HG03095 (cell line): ENCODE results near the gene INTS7.

ENCODE experiments used
- ATAC-seq: cut with Tn5 transposase; IDR thresholded peaks from one replicate; pipeline ENCODE4 v1.9.1; 2021; ENCODE audit warnings: moderate library complexity; ENCODE audit not compliant: unreplicated experiment

The INTS7 gene, protein sequence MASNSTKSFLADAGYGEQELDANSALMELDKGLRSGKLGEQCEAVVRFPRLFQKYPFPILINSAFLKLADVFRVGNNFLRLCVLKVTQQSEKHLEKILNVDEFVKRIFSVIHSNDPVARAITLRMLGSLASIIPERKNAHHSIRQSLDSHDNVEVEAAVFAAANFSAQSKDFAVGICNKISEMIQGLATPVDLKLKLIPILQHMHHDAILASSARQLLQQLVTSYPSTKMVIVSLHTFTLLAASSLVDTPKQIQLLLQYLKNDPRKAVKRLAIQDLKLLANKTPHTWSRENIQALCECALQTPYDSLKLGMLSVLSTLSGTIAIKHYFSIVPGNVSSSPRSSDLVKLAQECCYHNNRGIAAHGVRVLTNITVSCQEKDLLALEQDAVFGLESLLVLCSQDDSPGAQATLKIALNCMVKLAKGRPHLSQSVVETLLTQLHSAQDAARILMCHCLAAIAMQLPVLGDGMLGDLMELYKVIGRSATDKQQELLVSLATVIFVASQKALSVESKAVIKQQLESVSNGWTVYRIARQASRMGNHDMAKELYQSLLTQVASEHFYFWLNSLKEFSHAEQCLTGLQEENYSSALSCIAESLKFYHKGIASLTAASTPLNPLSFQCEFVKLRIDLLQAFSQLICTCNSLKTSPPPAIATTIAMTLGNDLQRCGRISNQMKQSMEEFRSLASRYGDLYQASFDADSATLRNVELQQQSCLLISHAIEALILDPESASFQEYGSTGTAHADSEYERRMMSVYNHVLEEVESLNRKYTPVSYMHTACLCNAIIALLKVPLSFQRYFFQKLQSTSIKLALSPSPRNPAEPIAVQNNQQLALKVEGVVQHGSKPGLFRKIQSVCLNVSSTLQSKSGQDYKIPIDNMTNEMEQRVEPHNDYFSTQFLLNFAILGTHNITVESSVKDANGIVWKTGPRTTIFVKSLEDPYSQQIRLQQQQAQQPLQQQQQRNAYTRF

DNA sequence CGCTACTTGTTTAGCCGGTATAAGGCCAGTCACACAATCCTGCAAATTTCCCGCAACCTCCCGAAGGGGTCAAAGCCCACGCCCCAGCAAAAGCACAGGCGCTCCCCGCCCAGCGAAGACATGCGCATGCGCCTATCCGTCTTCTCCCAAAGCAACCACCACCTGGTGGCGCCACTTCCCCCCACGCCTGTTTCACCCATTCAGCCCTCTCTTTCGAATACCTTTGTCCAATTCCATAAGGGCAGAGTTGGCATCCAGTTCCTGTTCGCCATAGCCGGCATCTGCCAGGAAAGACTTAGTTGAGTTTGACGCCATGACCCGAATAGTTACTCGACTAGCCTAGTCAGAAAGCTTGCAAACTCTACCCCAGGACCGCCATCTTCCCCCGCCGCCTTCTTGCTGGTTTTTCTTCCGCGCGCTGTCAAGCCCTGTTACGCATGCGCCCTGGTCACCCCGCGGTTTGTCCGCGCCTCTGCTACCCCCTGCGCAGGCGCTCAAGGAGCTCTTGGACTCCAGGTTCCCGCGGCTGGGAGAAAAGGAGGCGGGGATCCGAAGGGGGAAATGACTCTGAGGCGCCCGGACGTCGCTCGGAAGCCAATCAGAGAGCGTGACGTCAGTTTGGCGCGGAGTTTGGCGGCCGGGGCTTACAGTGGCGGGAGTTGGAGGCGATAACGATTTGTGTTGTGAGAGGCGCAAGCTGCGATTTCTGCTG, at the start of gene INTS7, which contains the start of gene DTL:
INTS7 (minus strand) TSS at position 435 of the 712 bp plus-strand sequence; CDS start at position 315, 120 bp downstream.
DTL (plus strand) TSS at position 626 of the 712 bp plus-strand sequence. CDS start 143 bp downstream, outside the sequence.
- ATAC-seq: peak; percentile 70

DNA sequence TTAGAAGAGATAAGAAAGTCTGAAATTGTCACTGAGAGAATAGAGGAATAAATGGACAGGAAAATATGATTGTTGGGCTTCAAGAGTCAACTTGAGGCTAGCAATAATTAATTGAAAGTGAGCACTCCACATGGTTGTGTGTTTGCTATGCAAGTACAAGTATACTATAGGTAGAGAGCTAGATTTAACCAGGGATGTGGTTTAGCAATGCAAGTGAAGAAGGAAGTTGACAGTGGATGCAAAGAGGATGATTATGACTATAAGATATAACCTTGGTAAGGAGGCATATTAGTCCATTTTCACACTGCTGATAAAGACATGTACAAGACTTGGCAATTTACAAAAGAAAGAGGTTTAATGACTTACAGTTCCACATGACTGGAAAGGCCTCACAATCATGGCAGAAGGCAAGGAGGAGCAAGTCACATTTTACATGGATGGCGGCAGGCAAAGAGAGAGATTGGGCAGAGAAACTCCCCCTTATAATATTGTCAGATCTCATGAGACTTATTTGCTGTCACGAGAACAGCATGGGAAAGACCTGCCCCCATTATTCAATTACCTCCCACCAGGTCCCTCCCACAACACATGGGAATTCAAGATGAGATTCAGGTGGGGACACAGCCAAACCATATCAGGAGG, 47.5 kb upstream of the INTS7 start:
- no peak for ATAC-seq

DNA sequence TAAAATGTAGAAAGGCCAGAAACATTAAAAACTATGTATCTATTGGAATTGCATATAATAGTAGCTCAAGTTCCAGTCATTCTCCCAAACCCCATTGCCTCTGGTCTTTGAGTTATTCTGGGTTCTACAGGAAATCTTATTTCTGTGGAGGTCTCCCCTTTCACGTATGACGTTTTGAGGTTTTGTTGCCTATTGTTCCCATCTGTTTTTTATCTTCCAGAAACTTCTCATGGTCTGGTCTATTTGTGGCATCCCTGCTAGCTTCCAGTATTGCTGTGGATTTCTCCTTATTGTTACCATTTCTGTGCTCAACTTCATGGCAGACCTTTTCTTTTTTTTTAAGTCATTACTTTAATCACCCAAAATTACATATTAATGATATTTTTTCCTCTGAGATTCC, 43.5 kb upstream of the INTS7 start:
- no peak for ATAC-seq

DNA sequence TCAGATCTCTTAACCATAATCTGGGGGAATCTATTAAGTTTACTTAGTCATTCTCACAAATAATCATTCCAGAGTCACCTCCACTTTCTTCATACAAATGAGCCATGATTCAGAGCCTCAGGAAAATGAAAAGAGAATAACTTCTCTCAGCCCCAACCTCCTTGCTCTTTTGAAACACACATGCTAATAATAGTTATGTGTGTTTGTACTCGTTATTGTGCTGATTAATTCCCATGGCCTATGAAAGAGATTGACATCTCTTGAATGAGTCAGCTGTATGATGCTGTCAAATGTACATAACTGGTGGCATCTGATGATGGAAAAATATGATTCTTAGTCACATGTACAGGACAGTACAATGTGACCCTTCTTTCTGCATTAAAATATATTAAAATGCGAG, 41.7 kb upstream of the INTS7 start:
- ATAC-seq: no peak

DNA sequence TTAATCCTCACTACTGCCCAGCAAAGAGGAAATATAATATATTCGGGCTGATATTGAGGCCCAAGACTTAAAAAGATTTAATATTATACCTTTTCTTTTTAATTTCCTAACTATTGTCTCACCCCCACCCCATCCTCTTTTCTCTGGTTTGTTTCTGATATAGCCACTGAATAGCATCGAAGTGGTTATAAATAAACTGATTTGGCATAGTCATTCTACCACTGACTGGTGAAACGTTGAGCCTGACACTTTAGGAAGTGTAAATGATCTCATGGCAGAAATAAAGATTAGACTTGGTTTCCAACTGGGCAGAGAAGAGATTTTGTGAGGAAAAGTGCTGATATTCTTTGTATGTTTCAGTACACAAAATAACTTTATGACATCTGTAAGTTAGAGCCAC, 39.5 kb upstream of the INTS7 start:
- ATAC-seq: no peak

DNA sequence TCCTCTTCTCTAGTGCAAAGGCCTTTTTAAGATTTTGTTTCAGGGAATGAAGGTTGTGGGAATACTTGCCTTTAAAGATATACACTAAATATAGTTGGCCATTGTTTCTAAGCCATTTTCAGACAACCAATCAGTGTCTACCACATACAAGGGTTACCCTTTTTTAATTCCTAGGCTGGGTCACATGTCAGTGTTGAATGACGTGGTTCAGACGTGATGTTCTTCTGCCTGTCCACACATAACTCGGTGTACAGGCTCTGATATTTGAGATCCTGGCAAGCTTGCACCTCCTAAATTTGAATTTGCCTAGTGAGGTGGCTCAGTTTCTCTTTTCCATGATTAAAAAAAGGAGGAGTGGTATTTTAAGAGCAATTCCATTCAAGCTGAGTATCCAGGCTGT, 39.0 kb upstream of the INTS7 start:
- ATAC-seq: no peak

DNA sequence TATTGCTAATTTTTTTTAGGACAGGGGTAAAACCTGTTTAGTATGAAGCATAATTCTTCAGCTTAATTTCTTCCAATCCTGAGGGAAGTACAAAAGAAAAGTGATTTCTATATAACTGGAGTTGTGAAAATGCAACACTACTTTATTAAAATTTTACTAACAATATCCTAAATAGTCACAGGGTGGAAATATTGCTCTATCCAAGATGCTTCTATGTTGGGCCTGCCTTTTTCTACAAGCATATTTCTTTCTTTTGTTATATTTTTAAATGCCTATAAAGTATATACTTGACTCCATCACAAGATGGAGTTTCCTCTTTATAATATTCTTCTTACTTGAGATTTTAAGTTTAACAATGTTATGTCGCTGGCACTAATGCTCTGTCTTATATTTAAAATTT, 38.1 kb upstream of the INTS7 start:
- no peak for ATAC-seq

DNA sequence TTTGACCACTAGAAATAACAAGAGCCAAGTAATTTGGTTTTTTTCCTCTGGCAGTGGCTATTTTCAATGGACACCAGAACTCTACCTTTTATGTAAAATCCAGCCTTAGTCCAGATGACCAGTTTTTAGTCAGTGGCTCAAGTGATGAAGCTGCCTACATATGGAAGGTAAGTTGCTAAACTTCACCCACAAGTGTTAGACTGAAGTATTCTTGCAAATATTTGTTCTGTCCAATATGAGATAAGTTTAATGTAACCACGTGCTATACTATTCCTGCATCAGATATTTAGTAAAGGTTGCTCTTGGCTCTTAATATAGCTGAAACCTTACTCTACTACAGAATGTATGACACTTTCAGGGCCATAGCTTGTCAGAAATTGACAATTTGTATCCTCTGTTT, 36.7 kb upstream of the INTS7 start:
- ATAC-seq: no peak

DNA sequence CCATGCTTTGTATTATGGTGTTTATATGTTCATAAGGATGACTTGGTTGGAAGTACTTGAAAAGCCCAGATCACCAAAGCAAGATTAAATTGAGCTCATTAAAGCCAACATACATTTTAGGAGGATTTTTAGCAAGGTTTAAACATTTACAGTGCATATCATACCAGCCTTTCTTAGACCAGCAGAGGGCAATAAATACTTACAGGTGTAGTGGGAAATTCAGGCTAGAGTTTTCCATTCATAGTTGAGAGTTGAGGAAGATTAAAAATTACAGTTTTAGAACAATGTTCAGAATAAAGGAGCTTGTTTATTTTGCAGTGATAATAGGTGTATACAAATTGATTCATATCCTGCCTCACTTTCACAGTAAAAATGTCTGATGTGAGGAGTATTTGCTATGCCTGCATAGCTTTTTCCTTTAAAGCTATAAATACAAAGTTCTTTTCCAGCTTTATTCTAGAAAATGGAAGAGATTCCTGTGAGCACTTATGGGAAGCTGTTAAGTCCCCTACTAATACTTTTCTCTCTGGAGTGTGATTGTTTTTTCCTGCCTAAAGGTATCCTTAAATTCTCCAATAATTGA, 35.5 kb upstream of the INTS7 start:
- no peak for ATAC-seq

DNA sequence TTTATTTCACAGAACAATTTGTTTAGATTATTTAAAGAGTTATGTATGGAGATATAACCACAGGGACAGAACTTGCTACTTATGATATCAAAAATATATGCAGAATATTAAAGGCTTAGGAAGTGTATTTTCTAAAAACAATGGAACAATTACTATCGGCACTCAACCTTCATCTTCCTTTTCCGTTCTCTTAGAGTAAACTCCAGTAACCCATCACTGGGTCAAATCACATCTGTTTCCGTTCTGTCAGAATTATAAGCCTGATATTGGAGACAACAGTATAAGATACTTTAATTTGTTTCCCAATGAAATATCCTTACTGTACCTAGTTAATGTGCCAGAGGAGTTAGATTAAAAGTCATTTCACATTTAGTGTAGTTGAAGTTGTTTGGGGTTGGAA, 32.4 kb upstream of the INTS7 start:
- no peak for ATAC-seq

DNA sequence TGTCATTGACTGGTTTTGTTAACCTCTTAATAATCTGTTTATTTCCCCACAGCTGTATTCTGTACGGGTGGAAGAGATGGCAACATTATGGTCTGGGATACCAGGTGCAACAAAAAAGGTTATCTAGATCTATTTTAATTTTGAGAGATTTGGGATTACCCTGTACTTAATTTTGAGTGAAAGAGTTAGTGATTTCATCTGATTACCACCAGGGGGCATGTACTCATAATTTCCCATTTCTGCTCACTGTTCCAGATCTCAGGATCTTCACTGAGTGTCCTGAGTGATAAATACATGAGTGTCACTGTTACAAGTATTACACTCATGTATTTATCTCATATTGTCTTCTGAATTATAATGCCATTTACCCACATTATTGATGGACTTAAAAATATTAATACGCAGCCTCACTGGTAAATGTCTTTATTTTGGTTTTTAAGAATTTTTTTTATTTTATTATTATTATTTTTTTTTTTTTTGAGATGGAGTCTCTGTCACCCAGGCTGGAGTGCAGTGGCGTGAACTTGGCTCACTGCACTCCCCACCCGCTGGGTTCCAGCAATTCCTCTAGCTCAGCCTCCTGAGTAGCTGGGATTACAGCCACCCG, 27.6 kb upstream of the INTS7 start:
- ATAC-seq: no peak

DNA sequence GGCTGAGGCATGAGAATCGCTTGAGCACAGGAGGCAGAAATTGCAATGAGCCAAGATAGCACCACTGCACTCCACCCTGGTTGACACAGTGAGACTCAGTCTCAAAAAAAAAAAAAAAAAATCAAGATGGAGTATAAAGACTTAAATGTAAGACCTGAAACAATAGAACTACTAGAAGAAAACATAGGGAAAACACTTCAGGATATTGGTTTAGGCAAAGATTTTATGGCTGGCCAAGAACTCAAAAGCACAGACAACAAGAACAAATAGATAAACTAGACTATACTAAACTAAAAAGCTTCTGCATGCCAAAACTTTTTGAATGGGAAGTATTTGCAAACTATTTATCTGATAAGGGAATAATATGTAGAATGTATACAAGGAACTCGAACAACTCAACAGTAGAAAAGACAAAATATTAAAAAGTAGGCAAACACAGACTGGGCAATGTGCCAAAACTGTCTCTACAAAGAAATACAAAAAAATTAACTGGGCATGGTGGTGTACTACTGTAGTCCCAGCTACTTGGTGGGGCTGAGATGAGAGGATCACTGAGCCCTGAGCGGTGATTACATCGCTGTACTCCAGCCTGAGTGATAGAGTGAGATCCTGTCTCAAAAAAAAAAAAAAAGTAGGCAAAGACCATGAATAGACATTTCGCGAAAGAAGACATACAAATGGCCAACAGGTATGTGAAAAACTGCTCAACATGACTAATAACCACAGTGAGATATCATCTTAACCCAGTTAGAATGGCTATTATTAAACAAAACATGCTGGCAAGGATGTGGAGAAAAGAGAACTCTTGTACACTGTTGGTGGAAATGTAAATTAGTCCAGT, 25.5 kb upstream of the INTS7 start:
- ATAC-seq: no peak

DNA sequence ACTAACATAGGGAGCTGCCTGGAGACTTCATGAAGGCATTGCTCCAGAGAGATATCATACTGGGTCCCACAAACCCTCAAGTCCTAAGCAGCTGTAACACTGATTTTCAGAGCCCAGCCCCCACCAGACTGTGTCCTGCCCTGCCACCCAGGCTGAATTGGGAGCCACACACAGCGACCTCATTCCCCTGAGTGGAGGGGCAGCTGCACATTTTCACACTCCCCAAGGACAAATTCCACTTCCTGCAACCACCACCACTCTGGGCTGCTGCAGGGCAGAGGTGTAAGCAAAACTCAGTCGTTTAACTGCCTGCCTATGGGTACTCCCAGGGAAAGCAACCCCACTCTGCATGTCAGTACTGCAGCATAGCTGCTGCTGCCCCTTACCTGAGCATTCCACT, 20.0 kb upstream of the INTS7 start:
- ATAC-seq: no peak

DNA sequence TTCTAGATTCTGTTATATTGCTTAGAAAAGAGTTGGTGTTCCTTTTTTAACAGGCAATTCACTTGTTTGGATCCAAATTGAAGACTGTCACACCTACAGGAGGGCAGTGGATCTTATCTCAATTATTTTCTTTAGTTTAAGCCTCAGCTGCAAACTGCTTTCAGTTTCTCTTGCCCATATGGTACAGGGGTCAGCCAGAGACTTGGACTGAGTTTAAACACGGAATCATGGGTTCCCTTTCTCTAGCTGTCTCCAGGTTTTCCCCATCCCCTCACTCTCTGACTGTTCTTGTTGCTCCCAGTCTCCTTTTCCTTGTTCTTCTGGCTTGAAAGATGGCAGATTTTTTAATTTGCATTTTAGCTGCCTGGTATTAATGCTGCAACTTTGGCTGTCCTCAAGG, 18.6 kb upstream of the INTS7 start:
- no peak for ATAC-seq

DNA sequence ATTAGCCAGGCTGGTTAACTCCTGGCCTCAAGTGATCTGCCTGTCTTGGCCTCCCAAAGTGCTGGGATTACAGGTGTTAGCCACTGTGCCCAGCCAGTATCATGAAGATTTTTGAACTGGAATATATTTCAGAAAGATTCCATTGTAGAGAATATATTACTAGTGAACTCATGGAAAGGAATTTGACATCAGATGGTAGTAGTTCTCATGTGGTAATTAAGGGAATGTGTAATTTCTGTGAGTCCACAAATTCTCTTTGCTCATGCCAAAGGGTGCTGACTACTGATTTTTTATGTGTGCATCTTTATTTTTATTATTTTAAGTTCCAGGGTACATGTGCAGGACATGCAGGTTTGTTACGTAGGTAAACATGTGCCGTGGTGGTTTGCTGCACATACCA, 10.6 kb upstream of the INTS7 start:
- ATAC-seq: no peak

DNA sequence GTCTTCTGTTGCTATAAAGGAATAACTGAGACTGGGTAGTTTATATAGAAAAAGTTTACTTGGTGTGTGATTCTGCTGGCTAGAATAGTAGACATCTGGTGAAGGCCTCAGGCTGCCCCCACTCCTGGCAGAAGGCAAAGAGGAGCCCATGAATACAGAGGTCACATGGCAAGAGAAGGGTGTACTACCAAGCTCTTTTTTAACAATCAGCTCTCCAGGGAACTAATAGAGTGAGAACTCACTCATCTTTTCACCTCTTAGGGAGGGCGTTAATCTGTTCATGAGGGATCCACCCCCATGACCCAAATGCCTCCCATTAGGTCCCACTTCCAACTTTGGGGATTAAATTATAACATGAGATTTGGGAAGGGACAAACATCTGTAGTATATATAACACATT, 9.5 kb upstream of the INTS7 start:
- ATAC-seq: no peak

DNA sequence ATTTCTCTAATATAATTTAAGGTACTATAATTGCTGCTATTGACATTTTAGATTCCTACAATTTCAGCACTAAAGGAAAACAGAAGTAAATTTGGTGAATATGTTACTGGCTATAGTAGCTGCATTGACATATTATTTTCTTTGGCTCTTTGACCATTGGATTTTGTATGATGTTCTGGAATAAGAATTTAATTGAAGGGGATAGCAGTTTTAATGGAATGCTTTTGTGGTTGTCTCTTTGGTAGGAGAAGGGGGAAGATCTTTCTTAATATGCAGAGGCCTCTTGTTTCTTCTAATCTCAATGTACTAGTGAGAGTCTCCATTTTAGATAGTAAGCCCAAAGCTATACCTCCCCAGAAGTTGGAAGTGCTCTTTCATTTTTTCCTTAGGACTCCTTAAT, 7.1 kb upstream of the INTS7 start:
- no peak for ATAC-seq

DNA sequence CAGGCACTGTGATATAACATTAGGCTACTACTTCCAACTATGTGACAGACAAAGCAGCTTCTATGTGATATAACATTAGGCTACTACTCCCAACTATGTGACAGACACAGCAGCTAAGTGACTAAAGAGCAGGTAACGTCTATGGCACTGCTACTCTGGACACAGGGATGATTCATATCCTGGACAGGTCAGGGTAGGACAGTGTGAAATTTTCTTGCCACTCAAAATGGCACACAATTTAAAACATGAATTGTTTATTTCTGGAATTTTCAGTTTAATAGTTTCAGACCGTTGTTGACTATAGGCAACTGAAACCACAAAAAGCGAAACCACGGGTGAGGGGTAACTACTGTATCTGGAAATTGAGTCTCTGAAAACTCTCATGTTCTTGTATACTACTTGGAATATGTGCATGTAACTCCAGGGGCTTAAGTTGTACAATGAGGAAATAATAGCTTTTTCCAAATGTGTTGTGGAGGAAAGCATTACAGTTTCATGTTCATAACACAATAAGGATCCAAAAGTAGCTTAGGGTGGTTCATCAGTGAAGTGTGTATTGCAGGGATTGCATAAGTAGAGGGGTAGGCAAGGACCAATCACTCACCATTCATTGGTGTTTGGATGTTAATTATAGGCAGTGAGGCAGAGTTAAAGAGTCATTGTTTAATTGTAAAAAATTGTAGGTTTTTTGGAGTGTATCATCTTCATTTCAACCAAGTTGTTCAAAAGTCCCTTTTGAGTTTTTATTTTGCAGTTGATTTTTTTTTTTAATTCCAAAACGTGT, 5.5 kb upstream of the INTS7 start:
- no peak for ATAC-seq
